Daoy (cell line): Measurements from ENCODE around the gene SALL3. TPM values are rescaled to one million over a fixed set of nuclear protein-coding genes. Genes with fewer than 3 reads are reported as not detected.

Experiments used
- DNase-seq: peaks from one replicate; pipeline ENCODE4 v3.0.0-alpha.2; 2015; ENCODE audit warnings: low read depth
- total RNA-seq: library from RNA; depleted of rRNA; stranded (reverse); fragments of >200 nt; shearing (Covaris generic); gene quantifications from 2 replicates; pipeline ENCODE4 v1.2.3, GENCODE V29; 2014; rRNA removed

The SALL3 gene
- total RNA-seq, 1 experiment from 2014 or later: 4.1 TPM

DNA sequence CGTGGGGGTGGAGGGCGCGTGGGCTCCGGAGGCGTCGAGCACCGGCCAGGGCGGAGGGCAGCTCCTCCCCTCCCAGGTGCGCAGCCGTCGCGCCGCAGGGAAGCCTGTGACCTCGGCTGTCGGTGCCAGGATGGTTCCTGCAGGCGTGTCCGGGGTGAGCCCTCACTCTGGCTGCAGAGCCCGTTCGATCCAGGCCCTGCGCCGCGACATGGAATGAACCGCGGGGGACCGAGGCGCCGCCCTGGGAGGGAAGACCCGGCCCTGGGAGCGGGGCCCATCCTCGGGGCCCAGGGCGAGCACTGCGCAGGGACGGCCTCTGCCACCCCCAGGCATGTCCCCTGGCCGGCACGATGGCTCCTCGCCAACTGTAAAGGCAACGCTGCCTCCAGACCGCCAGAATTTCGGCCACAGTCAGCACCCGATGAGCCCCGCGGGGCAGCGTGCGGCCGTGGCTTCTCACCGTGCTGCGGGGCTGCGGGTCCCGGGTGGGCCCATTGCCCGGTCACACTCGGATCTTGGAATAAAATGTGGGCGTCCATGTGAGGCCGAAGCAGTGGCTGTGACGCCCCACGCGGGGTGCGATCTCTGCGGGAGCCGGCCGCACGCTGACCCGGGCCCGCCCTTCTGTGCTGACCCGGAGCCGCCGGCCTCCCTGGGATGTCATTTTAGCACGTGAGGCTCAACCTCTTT is 26.6 kb downstream of the SALL3 start:
- no peak for DNase-seq

DNA sequence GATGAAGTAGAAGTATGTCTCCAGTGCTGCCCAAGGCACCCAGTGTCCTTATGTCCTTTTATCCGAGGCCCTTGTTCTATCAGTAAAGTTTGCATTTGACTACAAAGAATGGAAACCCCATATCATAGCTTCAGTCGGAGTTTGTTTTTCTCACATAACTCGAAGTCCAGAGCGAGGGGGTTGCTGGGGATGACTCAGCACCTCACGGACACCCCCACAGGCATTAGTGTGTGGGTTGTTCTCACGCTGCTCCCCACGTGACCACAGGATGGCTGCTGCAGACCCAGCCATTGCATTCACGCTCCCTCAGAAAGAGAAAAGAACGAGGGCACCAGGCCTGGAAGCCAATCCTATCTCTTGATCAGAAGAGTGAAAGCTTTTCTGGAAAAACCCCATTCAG is 27.8 kb downstream of the SALL3 start:
- no peak for DNase-seq

DNA sequence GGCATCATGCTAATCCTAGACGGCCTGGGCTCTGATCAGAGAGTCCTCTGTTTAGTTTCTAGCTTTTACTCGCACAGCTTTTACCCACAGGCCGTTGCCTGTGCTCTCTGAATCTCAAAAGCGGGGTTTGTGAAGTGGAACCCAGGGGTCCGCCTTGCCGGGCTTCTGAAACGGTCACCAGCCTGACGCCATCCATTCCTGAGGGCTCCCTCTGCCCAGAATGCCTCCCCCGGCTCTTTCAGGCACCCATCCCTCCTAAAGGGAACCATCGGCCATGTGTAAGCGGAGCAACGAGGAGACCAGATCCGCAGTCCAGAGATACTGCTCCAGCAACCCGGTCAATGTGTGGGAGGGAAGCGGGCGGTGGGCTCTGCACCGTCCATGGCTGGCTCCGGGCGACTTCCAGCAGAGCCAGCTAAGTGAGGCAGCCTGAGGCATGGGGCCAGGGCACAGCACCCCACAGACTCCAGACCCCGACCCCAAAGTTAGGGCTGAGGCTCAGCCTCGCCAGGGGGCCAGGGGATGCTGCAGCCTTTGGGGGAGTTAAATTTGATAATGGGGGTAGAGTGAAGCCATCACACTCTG is 28.8 kb downstream of the SALL3 start:
- no peak for DNase-seq

DNA sequence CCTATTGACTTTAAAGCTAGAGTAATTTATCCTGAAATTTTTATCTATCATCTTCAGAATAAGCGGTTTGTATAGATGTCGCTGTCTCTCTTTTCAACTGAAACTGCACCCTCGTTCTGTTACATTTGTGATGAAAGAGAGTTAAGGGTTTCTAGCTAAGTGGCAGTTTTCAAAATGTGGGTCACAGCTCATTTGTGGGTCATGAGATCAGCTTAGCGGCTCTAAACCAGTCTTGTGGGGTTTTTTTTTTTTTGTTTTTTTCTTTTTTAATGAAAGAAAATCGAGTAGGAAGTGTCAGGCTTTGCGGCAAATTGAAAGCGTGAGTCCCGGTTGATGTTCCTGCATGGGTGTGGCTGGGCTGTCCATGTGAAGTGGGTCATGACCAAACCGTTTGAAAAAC is 31.2 kb downstream of the SALL3 start:
- DNase-seq: no peak

DNA sequence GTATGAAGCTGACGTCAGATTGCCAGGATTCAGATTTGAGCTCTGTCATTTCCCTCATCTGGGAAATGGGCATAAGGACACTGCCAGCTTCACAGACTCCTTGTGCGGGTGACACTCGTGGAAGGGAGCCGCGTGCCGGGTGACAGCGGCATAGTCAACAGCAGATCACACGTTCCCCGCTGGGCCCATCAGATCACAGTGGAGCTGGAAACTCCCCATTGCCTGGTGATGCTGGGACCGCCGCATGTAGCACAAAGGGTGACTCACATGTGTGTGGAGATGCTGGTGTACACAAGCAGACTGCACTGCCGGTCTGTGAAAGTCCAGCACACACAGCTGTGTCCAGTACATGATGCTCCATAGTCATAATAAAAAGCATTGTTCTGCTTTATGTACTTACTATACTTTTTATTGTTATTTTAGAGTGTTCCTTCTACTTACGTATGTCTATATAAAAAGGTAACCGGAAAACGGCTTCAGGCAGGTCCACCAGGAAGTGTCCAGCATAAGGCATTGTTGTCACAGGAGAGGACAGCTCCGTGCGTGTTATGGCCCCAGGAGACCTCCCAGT is 31.8 kb downstream of the SALL3 start:
- DNase-seq: peak; percentile 78

DNA sequence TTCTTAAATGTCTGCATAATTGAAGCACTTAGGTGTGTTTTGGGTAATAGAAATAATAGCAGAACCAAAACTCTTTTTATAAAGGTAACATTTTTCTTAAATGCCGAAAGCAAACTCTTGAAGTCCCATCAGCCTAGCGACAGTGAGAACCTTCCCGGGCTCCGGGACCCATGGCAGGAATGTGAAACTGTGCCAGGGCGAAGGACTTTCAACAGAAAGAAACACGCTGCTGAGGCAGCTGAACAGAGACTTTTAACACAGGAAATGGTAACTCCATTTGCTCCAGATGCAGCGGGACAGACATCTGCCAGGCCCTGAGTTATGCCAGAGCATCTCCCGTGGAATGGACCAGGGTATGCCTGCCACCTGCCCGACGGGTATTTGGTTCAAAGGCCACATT is 34.3 kb downstream of the SALL3 start:
- DNase-seq: peak; percentile 25

DNA sequence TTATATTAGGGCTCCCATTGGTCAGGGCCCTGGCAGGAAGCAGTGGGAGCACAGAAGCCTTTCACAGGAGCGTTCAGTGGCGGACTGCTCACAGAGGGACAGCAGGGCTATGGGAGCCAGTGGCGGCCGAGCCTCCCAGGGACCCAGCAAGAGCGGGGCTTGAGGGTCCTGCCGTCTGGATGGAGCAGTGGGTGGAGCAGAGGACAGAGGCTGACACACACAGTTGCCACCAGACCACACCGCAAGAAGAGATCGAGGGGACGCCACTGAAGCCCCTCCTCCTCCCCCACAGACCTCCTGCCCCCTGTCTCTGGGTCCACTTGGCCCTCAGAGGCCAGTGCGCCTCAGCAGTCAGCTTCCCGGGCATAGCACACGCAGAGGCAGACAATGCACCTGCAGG is 39.3 kb downstream of the SALL3 start:
- DNase-seq: no peak

DNA sequence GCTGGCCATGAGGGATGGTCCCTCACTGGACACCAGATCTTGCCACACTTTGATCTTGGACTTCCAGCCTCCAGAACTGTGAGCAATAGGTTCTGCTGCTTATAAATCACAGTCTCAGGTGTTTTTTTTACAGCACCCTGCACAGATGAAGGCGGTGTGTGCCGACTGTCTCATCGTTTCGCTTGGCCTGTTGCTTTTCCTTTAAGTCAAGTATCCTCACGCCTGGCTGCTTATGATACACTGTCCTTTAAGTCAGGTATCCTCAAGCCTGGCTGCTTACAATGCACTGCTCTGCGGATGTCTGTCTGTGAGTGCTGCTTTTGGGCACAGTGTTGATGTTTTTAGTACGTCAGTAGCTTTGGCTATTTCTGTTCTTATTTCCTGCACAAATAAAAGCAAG is 40.3 kb downstream of the SALL3 start:
- DNase-seq: no peak

DNA sequence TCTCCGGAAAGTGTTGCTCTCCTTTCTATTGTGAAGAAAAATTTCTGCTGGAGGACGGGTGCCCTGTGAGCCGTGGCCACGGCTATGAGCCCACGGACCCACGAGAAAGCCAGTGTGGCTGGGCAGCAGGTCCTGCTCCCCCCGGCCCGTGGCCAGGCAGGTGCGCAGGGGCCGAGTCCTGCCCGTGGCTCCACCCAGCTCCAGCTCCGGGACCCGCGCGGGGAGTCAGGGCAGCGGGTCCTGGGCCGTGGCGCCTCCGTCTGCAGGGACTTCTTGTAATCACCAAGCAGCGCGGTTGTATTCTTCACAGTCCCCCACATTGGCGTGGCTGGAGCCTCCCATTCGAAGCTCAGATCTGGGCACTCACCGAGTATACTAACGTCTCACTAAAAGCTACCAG is 43.0 kb downstream of the SALL3 start:
- no peak for DNase-seq

DNA sequence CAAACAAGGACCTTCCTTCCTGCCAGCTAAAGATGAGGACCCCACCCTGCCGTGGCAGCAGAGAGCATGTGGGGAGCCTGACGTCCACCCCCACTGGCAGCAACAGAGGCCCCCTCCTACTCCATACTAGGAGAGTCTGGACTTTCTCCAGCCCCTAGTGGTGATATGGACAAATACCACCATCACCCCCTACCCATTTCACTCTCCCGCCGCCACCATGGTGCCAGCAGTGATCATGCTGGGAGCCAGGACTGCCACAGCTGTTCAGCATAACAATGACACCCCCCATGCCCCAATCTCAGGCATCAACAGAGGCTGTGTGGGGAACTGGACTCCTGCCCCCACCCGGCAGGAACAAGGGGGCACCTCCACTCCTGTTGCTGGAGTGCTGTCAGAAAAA is 46.9 kb downstream of the SALL3 start:
- no peak for DNase-seq

DNA sequence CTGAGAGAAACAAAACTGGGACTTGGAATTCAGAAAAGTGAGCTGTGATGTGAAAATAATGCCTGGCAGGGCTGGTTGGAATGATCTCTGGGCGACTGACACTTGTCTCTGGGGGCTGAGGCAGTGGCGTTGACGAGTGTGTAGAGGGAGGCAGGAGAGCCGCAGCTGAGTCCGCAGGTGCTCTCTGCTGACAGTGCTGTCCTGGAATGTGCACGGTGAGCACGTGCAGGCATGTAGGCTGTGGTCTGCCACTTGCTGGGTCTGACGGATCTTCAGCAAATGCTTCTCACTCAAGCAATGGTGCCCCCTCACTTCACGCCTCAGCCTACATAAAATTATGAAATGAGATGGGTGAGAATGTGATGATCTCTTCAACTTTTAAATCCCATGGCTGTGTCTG is 51.1 kb downstream of the SALL3 start:
- no peak for DNase-seq

DNA sequence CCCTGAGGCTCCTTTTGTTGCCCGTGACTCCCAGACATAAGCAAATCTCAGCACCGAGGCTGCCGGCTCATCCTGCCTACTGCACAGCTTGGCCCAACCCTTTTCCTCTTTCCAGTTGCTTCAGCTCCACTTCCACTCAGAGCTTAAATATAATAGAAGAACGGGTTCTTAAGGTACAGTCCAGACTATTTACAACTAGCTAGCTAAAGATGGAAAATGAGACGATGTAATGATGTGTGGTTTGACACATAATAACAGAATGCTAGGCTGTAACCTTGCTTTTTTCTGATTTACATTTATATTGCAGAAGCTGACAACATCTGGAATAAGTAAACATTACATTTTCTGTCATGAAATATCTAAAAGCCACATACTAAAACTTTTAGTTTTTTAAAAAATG is 62.7 kb downstream of the SALL3 start:
- no peak for DNase-seq

DNA sequence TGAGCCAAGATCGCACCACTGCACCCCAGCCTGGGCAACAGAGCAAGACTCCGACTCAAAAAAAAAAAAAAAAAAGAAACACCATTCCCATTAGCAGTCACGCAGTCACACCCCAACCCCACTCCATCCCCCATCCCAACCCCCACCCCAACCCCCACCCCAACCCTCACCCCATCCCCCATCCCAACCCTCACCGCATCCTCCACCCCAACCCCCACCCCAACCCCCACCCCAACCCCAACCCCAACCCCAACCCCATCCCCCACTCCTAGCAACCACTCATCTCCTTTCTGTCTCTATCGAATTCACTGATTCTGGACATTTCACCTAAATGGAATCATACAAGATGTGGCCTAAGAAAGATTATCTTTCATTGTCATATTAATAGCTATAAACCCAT is 63.7 kb downstream of the SALL3 start:
- DNase-seq: no peak

DNA sequence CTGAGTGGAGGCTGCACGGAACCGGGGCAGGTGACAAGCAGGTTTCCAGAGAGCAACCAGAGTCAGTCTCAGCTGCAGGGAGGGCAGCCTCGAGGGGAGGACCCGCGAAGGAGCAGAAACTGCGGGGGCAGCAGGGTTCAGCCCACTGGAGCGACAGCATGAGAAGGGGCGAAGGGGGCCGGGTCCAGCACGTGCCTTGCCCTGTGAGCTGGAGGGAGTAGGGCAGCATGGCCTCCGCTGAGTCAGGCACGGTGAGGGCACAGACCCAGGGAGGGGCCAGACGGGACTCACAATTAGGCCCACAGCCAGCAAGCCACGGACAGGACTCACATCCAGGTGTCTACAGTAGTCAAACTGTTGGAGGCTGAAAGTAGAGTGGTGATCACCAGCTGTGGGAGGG is 66.9 kb downstream of the SALL3 start:
- peak; percentile 13 for DNase-seq

DNA sequence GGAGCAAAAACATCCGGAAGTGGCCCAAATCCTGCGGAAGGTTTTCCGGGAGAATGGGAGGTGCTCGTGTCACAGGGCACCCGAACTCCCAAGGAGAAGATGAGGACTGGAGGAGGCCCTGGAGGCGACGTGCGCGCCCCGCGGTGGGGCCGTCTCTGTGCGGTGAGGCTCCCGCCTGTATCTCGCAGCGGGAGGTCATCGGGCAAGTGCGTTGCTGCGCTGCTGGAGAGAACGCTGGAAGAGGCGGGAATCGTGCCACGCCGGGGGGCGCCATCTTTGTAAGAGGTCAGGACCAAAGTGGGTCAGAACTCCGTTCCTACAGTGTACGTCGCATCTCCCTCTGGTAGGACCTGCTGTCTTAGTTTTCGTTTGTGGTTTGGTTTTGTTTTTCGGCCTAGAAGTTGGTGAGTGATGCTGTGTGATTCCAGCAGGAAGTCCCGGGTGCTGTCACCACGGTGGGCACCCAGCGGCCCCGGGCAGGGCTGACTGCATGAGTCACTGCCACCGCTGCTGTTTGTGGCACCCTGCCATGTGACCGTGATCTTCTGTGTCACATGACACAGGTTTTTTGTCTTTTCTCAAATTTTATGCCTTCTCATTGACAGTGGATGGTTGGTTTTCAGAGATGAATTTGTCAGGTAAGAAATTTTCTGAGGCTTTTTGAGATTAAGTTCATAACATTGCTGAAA is 68.1 kb downstream of the SALL3 start:
- DNase-seq: peak; percentile 62

DNA sequence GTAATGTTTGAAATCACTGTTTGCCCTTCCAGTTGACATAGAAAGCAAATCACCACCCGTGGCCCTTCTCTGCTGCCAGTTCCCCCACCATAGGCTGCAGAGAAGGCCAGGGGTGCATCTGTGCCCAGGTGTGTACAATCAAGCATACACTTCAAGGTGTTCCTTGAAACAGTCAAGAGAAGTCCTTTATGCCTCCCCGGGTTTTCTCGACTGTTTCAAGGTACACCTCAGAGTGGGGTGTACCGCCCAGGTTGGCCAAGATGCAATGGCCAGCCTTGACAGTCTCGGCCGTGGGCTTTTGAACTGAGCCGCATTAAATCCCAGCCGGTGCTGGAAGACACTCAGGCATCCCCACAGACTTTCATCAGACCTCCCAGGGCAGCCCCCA is 68.6 kb downstream of the SALL3 start:
- DNase-seq: no peak

DNA sequence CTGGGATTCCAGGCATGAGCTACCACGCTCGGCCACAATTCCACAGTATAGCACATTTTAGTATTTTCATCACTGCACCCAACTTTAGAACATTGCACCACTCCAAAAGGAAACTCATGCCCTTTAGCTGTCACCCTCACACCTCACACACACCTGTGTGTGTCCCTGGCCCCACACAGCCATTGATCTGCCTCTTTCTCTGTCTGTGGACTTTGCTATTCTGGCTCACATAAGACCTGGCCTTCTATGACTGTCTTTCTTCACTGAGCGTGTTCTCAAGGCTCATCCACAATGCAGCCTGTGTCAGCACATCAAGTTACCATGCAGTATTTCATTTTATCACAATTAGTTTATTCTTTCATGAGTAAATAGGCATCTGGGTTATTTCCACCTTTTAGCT is 69.9 kb downstream of the SALL3 start:
- DNase-seq: no peak

Other genes starting within 250 kb of the SALL3 start
- gene ATP9B, start 89.6 kb downstream of the SALL3 start, total RNA-seq: 7.3 and 8.2 TPM in 2 replicates